ENCODE results near the gene TCF4. TPM values are rescaled to one million over a fixed set of nuclear protein-coding genes. Genes with fewer than 3 reads are reported as not detected.

Gene TCF4
- total and polyA plus RNA-seq, 2 of the 13 experiments (the other 11 are each of a cell fraction or from before 2014, with no cell fraction given), result not detected

GRCh38 chr18:55199291-55199963, 388.6 kb downstream of the TCF4 start (continued):
- TF ChIP-seq NFAT5 (CRISPR knock-in tag; IDR thresholded peaks at IDR 0.05) (no peak), ZNF431 (CRISPR knock-in tag; IDR thresholded peaks at IDR 0.05; ENCODE audit: borderline replicate concordance, low read depth) (no peak), ZNF691 (CRISPR knock-in tag; IDR thresholded peaks at IDR 0.05; ENCODE audit: borderline replicate concordance, low read depth) (no peak), PHF20 (CRISPR knock-in tag; IDR thresholded peaks at IDR 0.05) (no peak), ZMYM4 (CRISPR knock-in tag; IDR thresholded peaks at IDR 0.05) (no peak), FOXA1 (IDR thresholded peaks at IDR 0.05) (no peak), FOXA1 (CRISPR knock-in tag; IDR thresholded peaks at IDR 0.05) (no peak), SALL2 (CRISPR knock-in tag; IDR thresholded peaks at IDR 0.05) (no peak), ZNF234 (CRISPR knock-in tag; conservative IDR thresholded peaks at IDR 0.05) (no peak), MEIS2 (CRISPR knock-in tag; IDR thresholded peaks at IDR 0.05) (no peak), ZSCAN20 (CRISPR knock-in tag; IDR thresholded peaks at IDR 0.05; ENCODE audit: borderline replicate concordance) (no peak), ZNF746 (CRISPR knock-in tag; IDR thresholded peaks at IDR 0.05) (no peak), ZNF549 (CRISPR knock-in tag; IDR thresholded peaks at IDR 0.05) (no peak), ZNF564 (CRISPR knock-in tag; IDR thresholded peaks at IDR 0.05) (no peak)

All from HepG2 (cell line).